ENCODE measurements around the gene SHISAL1.

- TF ChIP-seq CTCF (IDR thresholded peaks at IDR 0.05; ENCODE audit: low read length) = no peak
- TF ChIP-seq EZH2 (IDR thresholded peaks at IDR 0.05; ENCODE audit: borderline replicate concordance, low read length) = no peak
Observed at GRCh38 chr22:44360668-44361381, 48.1 kb upstream of the SHISAL1 start.
